Adrenal gland (tissue), 12 donors: ENCODE measurements around the gene PHACTR3. TPM values are rescaled to one million over a fixed set of nuclear protein-coding genes. Genes with fewer than 3 reads are reported as not detected.

Experiments
- DNase-seq, 7 donors: peaks; one replicate each; pipeline ENCODE4 v3.0.0-alpha.2; 2019 to 2020
- H3K27ac ChIP-seq, 5 donors: fragments of 200-600 bp; sonication (generic) in 4 of 5; 1 replicate in 3 of 5; 2 replicates in 2 of 5; pipeline versions ENCODE4 v1.5.1 to v1.8.0; 2016 to 2020; ENCODE audit warnings: mild to moderate bottlenecking in 1 of 5
- H3K27me3 ChIP-seq: fragments of 200-600 bp; 2 replicates; pipeline ENCODE4 v1.8.0; 2021
- H3K36me3 ChIP-seq, 2 donors: fragments of 200-600 bp; replicated peaks in 1 of 2; 1 replicate in 1 of 2; 2 replicates in 1 of 2; pipeline versions ENCODE4 v1.5.1 to v1.8.0; 2018 to 2022
- H3K4me1 ChIP-seq, 2 donors: fragments of 200-600 bp; replicated peaks in 1 of 2; 1 replicate in 1 of 2; 2 replicates in 1 of 2; pipeline versions ENCODE4 v1.5.1 to v1.8.0; 2018 to 2021
- H3K4me3 ChIP-seq, 4 donors: fragments of 200-600 bp; sonication (generic) in 3 of 4; one replicate each; pipeline ENCODE4 v1.5.1; 2016 to 2018
- H3K9me3 ChIP-seq, 3 donors: fragments of 200-600 bp; sonication (generic) in 1 of 3; replicated peaks in 1 of 3; 1 replicate in 2 of 3; 2 replicates in 1 of 3; pipeline versions ENCODE4 v1.5.1 to v1.8.0; 2016 to 2021
- POLR2A ChIP-seq, 2 donors: fragments of 450-650 bp; IDR thresholded peaks; one replicate each; pipeline ENCODE4 v1.6.1; 2017; ENCODE audit warnings: antibody characterized with exemption in 2 of 2, mild to moderate bottlenecking in 2 of 2, moderate library complexity in 1 of 2
- WGBS, 4 donors: extraction: QIAGEN DNeasy Blood & Tissue Kit in 2 of 4; methylation state at CpG; one replicate each; pipeline versions ENCODE4 v1.1.5 to v1.1.7; 2013 to 2017; 5-methylcytosine and 5-hydroxymethylcytosine counted together
- intact Hi-C, 2 donors: fragments of 100-400 bp; cut with DNase I; formaldehyde crosslinking; loops; one replicate each; pipeline versions ENCODE4 v1.14.1 to v1.15.0; 2022 to 2023
- polyA plus RNA-seq, 3 donors: library from polyadenylated mRNA; stranded (reverse); fragments of 200-250 nt in 2 of 3; fragments of 350-450 nt in 1 of 3; fragmentation: Illumina TruSeq in 1 of 3; extraction: RNeasy Lipid Tissue Mini Kit (QIAGEN cat#74804) in 1 of 3; gene quantifications; one replicate each; pipeline ENCODE4 v1.2.3, GENCODE V29; 2013 to 2014
- total RNA-seq, 9 donors: library from RNA; depleted of rRNA in 4 of 9; stranded (reverse); fragments of >200 nt in 4 of 9; fragments of 120-200 nt in 1 of 9; fragmentation: NEBNext Ultra II Directional in 1 of 9; extraction: Animal tissue kit (Norgen Biotek cat#: 25700) in 1 of 9; gene quantifications; one replicate each; pipeline versions ENCODE4 v1.1.0 to v1.2.4, GENCODE V29; 2013 to 2023
- TF ChIP-seq, protein P1 (sequence below), 6 experiments: fragments of 450-650 bp in 4 of 6; fragments of 200-600 bp in 2 of 6; sonication (generic) in 1 of 6; IDR thresholded peaks; 1 replicate in 5 of 6; 2 replicates in 1 of 6; pipeline versions ENCODE4 v1.5.1 to v1.8.0; 2016 to 2021; ENCODE audit warnings: antibody characterized with exemption in 6 of 6, mild to moderate bottlenecking in 2 of 6, moderate library complexity in 1 of 6
- donor health status: healthy with polysubstance abuse.
- donor health status: Bipolar disorder and iron deficiency.
- donor health status: DM: yes; HTN: yes; CAD: no.
- donor health status: DM: no; HTN: no; CAD: no.
- donor health status: DM: no; HTN: no; CAD: no.
- donor health status: DM: yes; HTN: yes; CAD: no.

PHACTR3 gene
- total and polyA plus RNA-seq, 12 donors, result 0.17 to 4.5 (median 0.81) TPM

DNA sequence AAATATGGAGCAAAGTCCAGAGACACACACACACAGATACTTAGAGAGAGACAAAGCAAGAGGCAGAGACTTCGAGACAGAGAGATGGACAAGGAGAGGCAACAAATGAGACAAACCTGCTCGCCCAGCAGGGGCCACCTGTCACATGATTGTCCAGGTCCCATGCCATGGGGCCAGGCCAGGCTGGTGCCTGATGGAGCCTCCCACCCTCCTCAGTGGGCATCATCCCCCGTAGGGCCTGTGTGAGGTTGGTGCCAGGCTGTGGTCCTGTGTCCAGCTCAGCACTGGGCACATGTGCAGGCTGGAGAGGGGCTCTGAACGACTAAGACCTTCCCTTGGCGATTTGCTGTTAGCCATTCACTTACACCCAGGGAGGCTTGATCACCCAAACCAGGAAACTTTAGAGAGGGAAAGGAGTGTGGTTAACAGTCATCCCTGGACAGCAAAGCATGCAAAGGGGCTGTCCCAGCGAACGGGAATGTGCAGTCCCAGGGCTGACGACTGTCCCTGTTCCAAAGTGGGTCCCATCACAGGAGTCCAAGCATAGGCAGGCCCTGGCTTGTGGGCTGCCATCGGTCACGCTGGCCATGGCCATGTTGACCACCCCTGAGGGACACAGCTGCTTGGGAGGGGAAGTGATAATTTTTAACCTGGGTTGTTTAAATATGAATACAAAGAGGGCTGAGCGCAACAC, 38.4 kb upstream of the PHACTR3 start:
- TF ChIP-seq, protein P1, sequence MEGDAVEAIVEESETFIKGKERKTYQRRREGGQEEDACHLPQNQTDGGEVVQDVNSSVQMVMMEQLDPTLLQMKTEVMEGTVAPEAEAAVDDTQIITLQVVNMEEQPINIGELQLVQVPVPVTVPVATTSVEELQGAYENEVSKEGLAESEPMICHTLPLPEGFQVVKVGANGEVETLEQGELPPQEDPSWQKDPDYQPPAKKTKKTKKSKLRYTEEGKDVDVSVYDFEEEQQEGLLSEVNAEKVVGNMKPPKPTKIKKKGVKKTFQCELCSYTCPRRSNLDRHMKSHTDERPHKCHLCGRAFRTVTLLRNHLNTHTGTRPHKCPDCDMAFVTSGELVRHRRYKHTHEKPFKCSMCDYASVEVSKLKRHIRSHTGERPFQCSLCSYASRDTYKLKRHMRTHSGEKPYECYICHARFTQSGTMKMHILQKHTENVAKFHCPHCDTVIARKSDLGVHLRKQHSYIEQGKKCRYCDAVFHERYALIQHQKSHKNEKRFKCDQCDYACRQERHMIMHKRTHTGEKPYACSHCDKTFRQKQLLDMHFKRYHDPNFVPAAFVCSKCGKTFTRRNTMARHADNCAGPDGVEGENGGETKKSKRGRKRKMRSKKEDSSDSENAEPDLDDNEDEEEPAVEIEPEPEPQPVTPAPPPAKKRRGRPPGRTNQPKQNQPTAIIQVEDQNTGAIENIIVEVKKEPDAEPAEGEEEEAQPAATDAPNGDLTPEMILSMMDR (IDR thresholded peaks at IDR 0.05), result no peak
- TF ChIP-seq POLR2A (IDR thresholded peaks at IDR 0.05), result no peak
- intact Hi-C loops, result no loop called here
- no peak for DNase-seq
- no peaks in the 10 kb centered on the region for H3K9me3 ChIP-seq
- H3K27ac ChIP-seq, result no peak overlapping the region
- WGBS, 4 donors, result 74 to 84% (median 81%) methylated on average over 10 to 11 of the region's 11 CpGs
- no peaks in the 10 kb centered on the region for H3K4me1 ChIP-seq
- H3K27me3 ChIP-seq, result peaks cover 7% of the 10 kb centered on the region
- no peaks in the 10 kb centered on the region for H3K36me3 ChIP-seq
- no peak overlapping the region for H3K4me3 ChIP-seq

DNA sequence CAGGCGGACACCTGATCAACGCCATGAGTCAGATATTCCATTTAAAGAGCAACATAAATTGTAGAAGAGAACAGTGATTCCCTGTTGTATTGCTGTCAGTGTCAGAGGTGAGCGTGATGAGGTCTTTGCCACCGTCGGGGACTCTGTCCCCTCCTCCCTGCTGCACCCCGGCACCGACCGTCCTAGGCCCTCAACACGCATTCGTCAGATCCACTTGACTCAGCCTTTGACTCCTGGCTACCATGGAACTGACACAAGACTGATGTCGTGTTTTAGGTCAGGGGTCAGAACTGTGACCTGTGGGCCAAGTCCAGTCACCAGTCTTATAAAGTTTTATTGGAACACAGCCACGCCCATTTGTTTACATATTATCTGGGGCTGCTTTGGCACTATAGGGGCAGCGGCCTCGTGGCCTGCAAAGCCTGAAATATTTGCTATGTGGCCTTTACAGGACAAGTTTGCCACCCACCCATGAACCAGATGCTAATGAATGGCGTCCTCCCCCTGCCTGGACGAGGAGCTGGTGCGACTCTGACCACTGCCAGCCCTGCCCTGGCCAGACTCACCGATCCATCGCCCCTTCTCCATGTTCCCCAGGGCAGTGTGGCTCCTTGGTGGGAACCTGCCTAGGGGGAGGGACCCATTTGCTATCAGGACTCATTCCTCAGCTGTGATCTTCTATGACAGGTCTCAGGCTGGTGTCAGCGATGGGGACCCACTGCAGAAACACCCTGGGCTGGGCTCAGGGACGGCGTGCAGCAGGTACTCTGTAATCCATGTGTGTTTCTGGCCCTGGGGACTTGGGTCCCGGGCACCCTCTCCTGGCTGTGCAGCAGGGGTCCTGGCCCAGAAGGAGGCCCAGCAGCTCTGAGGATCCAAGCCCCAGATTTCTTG, 37.5 kb upstream of the PHACTR3 start:
- Histone ChIP-seq H3K27me3 (peaks cover 3% of the 10 kb centered on the region), H3K4me3 (no peak overlapping the region), H3K4me1 (peaks cover 0 to 3% of the 10 kb centered on the region in 2 donors), H3K9me3 (no peaks in the 10 kb centered on the region), H3K27ac (no peak overlapping the region), H3K36me3 (no peaks in the 10 kb centered on the region)
- TF ChIP-seq, protein P1 (IDR thresholded peaks at IDR 0.05), result no peak
- no peak for TF ChIP-seq POLR2A (IDR thresholded peaks at IDR 0.05)
- DNase-seq, result peak in 1 of 7 donors; percentile 8
- intact Hi-C loops, result no loop called here
- 74 to 83% (median 81%) methylated on average over 15 to 23 of the region's 23 CpGs for WGBS, 4 donors

DNA sequence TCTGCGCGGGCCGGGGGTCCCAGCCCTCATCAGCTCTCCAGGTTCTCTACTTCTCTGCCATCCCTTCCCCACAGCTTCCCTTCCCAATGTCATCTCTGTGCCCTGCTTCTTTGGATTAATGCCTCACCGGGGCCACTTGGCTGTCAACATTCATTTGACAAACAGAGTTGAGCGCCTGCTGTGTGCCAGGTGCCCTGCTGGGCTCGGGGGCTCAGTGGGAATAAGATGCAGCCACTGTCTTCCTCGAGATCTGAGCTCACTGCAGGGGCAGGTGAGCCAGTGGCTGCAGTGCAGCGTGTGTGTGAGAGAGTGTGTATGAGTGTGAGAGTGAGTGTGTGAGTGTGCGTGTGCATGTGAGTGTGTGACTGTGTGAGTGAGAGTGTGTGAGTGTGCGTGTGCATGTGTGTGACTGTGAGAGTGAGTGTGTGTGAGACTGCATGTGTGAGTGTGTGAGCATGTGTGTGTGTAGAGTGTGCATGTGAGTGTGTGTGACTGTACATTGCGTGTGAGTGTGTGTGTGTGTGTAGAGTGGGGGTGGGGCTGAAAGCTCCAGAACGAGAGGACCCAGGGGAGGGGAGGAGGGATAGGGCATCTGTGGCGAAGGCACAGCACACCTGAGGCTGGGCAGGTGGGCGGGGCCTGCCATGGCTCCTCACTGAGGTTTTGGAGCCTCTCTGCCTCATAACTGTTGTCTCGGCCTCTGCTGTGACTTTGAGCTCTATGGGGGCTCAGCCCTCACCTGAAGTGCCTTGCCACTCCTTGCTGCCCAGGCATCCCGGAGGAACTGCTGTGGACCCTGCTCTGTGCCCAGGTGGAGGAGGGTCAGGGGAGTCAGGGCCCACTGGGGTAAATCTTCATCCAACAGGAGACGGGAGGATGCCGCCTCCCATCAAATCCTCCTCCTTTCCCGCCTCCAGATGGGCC, 36.5 kb upstream of the PHACTR3 start:
- Histone ChIP-seq H3K4me1 (peaks cover 0 to 7% of the 10 kb centered on the region in 2 donors), H3K9me3 (no peaks in the 10 kb centered on the region), H3K27ac (no peak overlapping the region), H3K36me3 (no peaks in the 10 kb centered on the region), H3K27me3 (peaks cover 3% of the 10 kb centered on the region), H3K4me3 (no peak overlapping the region)
- TF ChIP-seq, protein P1 (IDR thresholded peaks at IDR 0.05), result no peak
- no peak for TF ChIP-seq POLR2A (IDR thresholded peaks at IDR 0.05)
- intact Hi-C loops, result no loop called here
- DNase-seq, result peak in 1 of 7 donors; percentile 7
- 75 to 89% (median 79%) methylated on average over 16 to 19 of the region's 19 CpGs for WGBS, 4 donors
